ENCODE results near the gene KLHL29.

Gene KLHL29

GRCh38 chr2:23691106-23691470 is 306.1 kb downstream of the KLHL29 start:
- no peak for DNase-seq

DNA sequence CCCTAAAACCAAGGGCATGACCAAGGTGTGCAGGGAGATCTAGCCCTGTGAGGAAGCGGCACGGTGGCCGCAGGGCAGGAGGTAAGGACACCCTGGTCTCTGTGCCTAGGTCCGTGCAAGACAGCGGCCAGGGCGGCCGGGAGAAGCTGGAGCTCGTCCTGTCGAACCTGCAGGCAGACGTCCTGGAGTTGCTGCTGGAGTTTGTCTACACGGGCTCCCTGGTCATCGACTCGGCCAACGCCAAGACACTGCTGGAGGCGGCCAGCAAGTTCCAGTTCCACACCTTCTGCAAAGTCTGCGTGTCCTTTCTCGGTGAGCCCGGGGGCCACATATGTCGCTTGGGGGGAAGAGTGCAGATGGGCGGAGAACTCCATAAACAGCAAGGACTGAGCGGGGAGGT is 306.6 kb downstream of the KLHL29 start:
- DNase-seq, result no peak

DNA sequence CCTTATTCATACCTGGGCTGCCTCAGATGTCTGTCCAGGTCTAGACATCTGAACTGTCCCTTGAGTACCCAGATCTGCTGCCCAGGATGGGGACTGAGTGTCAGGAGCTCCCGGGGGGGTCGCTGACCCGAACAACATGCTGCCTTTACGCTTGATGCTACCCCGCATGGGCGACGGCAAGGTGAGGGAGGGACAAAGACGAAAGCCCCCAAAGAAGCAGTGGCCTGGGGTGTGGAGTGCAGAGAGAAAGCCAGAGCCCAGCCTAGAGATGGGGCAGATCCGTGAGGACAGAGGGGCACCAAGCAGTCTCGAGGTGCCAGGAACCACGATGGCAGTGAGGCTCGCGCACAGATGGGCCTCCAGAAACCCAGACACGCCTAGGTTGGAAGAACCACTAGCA is 307.3 kb downstream of the KLHL29 start:
- no peak for DNase-seq

DNA sequence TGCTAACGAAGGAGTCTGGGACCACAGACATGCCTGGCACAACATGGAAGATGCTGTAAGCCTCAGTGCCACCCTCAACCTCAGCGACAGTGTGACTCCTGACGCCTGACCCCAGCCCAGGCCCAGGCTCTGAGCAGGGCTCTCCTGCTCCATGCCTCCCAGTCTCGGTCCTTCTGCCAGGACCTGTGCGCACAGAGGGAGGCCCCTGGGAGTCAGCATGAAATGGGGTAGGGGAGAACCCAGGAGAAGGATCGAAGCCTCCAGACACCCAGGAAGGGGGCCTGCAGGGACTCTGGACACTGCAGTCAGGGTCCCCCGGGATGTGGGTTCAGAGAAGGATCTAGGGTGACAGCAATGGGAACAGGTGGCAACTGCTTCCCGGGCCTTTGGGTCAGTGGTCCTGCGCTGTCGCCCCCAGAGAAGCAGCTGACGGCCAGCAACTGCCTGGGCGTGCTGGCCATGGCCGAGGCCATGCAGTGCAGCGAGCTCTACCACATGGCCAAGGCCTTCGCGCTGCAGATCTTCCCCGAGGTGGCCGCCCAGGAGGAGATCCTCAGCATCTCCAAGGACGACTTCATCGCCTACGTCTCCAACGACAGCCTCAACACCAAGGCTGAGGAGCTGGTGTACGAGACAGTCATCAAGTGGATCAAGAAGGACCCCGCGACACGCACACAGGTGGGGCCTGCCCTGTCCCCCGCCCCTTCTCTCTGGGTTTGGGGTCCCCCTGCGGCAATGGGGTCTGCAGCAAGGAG is 308.0 kb downstream of the KLHL29 start:
- no peak for DNase-seq

DNA sequence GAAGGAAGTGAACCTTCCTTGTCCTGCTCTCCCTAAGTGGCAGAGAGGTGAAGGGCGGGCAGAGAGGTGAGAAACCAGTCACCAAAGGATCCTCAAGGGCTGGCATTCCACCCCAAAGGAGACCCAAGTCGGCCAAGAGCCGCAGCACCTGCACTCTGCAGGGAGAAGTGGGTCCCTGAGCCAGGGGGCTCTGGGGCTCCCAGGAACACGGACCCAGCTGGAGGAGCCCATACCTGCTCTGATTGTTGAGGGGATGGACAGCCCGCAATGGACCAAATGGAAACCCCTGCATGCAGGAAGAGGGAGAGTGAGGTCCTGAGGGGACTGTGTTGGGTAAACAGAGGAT is 308.6 kb downstream of the KLHL29 start:
- DNase-seq, result no peak

DNA sequence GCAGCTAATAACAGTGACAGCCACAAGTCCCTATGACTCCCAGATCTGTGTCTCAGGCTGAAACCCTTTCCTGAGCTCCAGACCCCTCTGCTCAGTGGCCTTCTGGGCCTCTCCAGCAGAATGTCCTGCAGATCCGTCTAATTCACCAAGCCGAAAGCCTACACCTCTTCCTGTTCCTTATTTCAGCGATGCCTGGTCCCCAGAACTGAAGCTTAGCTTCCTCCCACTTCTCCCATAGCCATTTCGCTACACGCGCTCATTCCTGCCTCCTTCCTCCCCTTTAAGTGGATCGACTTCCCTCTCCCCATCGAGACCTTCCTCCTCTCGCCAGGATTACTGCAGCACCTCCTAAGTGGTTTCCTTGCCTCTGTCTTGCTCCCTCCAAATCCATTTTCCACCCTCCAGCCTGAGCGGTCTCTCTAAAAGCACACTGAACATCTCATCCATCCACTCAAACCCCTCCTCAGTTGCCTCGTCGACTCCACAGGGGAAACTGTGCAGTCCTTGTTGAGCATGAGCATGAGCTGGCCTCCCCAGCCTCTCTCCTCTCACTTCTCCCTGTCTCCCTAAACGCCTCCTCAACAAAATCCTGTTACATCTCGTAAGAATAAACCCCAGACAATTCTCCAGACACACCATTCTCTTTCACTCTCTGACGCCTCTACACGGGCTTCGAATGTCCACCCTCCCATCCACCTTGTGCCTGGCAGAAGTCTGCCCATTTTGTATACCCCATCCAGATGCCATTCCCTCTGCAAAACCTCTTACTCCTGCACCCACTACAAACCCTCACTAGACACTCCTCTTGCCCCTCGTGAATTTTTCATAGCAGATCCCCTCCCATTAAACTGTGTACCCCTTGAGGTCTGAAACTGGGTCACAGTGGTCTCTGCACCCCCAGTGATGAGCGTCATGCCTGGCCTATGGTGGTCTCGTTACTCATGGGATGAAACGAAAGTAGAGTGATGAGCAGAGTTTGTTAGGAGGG is 309.4 kb downstream of the KLHL29 start:
- DNase-seq, result no peak

- no peak for DNase-seq
Measured at GRCh38 chr2:23695214-23695889, 310.4 kb downstream of the KLHL29 start.

DNA sequence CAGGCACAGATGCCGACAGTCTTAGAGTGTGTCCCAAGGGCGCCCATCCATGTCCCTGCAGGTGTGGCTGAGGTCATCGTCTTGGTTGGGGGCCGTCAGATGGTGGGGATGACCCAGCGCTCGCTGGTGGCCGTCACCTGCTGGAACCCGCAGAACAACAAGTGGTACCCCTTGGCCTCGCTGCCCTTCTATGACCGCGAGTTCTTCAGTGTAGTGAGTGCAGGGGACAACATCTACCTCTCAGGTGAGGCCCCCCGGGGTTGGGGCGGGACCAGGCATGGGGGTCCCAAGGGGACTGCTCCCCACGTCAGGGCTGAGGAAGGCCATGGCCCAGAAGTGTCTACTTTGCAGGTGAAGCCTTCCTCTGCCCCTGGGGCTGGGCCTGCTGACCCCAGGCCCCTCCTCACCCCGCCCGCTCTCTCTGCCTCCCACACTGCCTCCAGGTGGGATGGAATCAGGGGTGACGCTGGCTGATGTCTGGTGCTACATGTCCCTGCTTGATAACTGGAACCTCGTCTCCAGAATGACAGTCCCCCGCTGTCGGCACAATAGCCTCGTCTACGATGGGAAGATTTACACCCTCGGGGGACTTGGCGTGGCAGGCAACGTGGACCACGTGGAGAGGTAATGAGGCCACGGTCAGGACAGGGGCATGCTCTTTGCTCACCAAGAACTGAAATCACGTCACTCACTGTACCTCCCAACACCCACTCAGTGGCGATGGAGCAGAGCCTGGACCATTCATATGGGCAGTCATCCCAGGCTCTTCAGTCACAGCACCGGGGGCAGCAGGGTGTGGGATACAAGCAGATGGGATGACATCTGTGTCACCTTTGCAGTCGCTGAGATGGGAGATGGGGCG is 311.1 kb downstream of the KLHL29 start:
- no peak for DNase-seq

DNA sequence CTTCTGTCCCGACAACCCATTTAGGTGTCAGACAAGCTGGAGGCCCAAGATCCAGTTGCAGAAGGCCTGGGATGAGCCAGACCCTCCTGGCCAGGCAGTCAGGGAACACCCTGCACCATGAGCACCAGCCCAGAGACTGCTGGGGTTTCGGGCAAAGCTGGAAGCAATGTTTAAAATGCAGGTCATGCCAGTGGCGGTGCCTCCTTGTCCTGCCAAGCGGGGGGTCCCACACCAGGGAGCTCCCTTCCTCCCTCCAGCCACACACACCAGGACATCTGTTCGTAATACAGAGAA is 311.7 kb downstream of the KLHL29 start:
- no peak for DNase-seq

GRCh38 chr2:23697256-23698075 is 312.5 kb downstream of the KLHL29 start:
- no peak for DNase-seq

- no peak for DNase-seq
Measured at GRCh38 chr2:23698116-23698693, 313.2 kb downstream of the KLHL29 start.

- no peak for DNase-seq
Measured at GRCh38 chr2:23698721-23699579, 314.0 kb downstream of the KLHL29 start.

DNA sequence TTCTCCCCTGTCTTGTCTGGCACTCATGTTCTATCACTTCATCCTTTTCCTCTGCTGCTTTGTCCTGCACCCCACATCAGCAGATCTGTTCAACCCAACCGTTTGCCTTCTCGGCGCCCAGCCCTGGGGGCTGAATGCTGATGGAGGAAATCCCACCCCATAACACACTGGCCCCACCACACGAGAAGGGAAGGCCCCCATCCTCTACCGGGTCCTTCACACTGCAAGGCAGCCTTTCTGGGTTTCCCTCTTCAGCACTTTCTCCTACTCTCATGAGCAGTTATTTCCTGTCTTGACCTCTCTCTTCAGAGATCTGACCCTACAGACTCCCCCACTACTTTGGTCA is 314.6 kb downstream of the KLHL29 start:
- no peak for DNase-seq

DNA sequence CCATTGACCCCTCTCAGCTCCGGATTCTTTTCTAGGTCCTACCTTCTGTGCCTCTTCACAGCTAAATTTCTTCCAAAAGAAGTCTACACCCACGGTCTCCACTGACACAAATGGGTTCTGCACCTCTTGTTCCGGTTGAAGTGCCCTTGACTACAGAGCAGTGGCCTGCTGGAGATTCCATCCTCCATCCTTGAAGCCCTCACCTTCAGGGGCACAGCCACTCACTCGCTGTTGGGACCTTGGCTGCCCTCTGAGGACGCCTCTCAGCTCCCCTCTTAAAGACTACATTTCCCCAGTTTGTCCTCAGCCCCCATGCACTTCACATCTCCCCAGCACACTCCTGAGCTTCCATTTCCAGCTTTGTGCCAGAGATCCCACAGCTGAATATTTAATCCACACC is 315.6 kb downstream of the KLHL29 start:
- no peak for DNase-seq

DNA sequence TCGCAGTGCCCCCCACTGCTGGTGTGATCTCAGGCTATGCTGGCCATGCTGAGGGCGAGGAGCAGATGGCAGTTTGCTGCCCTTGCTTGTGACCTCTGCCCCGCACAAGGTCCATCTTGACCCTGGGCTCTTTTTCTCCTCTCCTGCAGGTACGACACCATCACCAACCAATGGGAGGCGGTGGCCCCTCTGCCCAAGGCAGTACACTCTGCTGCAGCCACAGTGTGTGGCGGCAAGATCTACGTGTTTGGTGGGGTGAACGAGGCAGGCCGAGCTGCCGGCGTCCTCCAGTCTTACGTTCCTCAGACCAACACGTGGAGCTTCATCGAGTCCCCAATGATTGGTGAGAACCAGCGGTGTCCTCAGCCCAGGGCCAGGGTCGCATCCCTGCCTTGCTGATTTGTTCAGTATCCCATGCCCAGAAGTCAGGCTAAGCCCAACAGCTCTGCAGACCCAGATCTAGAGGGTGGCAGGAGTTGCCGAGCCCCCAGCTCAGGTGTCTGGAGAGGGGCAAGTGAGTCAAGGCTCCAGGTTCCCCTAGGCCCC is 318.1 kb downstream of the KLHL29 start:
- no peak for DNase-seq

- DNase-seq, result no peak
Measured at GRCh38 chr2:23703583-23704385, 318.8 kb downstream of the KLHL29 start.

DNA sequence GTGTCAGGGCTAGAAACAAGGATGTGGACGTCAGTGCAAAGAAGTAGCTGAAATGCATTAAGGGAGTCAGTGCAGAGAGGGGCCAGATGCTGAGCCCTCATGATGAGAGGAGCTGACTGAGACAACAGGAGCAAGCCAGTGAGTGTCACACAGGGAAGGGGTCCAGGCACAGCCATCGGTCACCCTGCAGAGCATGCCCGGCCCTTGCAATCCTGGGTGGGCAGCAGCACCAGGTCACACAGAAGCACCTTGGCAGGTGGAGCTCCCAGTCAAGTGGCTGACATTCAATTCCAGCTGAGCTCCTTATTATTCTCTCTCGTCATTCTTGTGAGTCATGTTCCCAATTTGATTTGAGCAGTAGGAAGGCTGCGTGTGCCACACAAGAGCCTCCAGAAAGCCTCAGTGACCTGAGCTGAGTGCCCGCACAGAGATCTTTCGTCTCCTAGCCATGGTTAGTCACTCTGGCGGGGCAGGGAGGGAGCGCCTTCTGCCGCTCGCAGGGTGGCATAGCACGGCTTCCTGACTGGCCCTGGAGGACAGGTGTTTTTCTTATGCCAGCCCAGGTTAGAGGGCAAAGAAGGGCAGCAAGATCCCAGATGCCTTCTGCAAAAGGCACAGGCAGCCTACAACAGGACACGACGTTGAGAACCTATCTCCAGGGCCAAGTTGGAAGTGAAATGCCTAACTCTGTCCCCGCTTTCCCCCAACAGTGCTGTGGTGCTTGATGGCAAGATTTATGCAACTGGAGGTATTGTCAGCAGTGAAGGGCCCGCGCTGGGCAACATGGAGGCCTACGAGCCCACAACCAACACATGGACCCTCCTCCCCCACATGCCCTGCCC is 321.0 kb downstream of the KLHL29 start:
- no peak for DNase-seq

GRCh38 chr2:23706613-23707078 is 321.7 kb downstream of the KLHL29 start:
- DNase-seq, result no peak
